ENCODE data around the gene OSBPL8.
"Not testable (repeated sequence)": the region's sequence is repeated elsewhere in the genome, so short reads cannot be mapped to it uniquely, and the experiment has no call there.

The OSBPL8 gene

GRCh38 chr12:76332606-76333005 is 227.0 kb downstream of the OSBPL8 start:
- no peak for DNase-seq (ENCODE audit: extremely low read depth, low read depth)
- no peak overlapping the region for H3K4me3 ChIP-seq (replicated peaks; ENCODE audit: low read depth, low read length)
- TF ChIP-seq CTCF (IDR thresholded peaks at IDR 0.05; ENCODE audit: low read depth, low read length, missing control alignments) = no peak

GRCh38 chr12:76329606-76330005 is 230.0 kb downstream of the OSBPL8 start:
- DNase-seq (ENCODE audit: extremely low read depth, low read depth) = no peak
- no peak for TF ChIP-seq CTCF (IDR thresholded peaks at IDR 0.05; ENCODE audit: low read depth, low read length, missing control alignments)
- H3K4me3 ChIP-seq (replicated peaks; ENCODE audit: low read depth, low read length) = no peak overlapping the region

GRCh38 chr12:76329159-76329558 is 230.4 kb downstream of the OSBPL8 start:
- no peak overlapping the region for H3K4me3 ChIP-seq (replicated peaks; ENCODE audit: low read depth, low read length)
- TF ChIP-seq CTCF (IDR thresholded peaks at IDR 0.05; ENCODE audit: low read depth, low read length, missing control alignments) = no peak
- DNase-seq (ENCODE audit: extremely low read depth, low read depth) = peak; percentile 43

- not testable (repeated sequence) for H3K4me3 ChIP-seq (replicated peaks; ENCODE audit: low read depth, low read length); DNase-seq (ENCODE audit: extremely low read depth, low read depth)
These were observed 239.8 kb downstream of the OSBPL8 start for GRCh38 chr12:76319595-76320319.

- H3K4me3 ChIP-seq (replicated peaks; ENCODE audit: low read depth, low read length) = no peak overlapping the region
- no peak for DNase-seq (ENCODE audit: extremely low read depth, low read depth)
- no peak for TF ChIP-seq CTCF (IDR thresholded peaks at IDR 0.05; ENCODE audit: low read depth, low read length, missing control alignments)
These were observed 240.6 kb downstream of the OSBPL8 start for GRCh38 chr12:76318773-76319594.

- no peak overlapping the region for H3K4me3 ChIP-seq (replicated peaks; ENCODE audit: low read depth, low read length)
- no peak for DNase-seq (ENCODE audit: extremely low read depth, low read depth)
- TF ChIP-seq CTCF (IDR thresholded peaks at IDR 0.05; ENCODE audit: low read depth, low read length, missing control alignments) = no peak
These were observed 241.6 kb downstream of the OSBPL8 start for GRCh38 chr12:76317976-76318375.

GRCh38 chr12:76316468-76316867 is 243.1 kb downstream of the OSBPL8 start:
- no peak for DNase-seq (ENCODE audit: extremely low read depth, low read depth)
- no peak for TF ChIP-seq CTCF (IDR thresholded peaks at IDR 0.05; ENCODE audit: low read depth, low read length, missing control alignments)
- H3K4me3 ChIP-seq (replicated peaks; ENCODE audit: low read depth, low read length) = no peak overlapping the region
